HG03064 (cell line): ENCODE results near the gene PAK2.
"Not testable (repeated sequence)": the region's sequence is repeated elsewhere in the genome, so short reads cannot be mapped to it uniquely, and the experiment has no call there.

Experiments used
- ATAC-seq: cut with Tn5 transposase; IDR thresholded peaks from one replicate; pipeline ENCODE4 v1.9.1; 2021; ENCODE audit warnings: low read depth; ENCODE audit not compliant: unreplicated experiment

Gene PAK2

GRCh38 chr3:196777836-196778235 lies 38.2 kb downstream of the PAK2 start:
- ATAC-seq = no peak

GRCh38 chr3:196778755-196779154 lies 39.1 kb downstream of the PAK2 start:
- no peak for ATAC-seq

DNA sequence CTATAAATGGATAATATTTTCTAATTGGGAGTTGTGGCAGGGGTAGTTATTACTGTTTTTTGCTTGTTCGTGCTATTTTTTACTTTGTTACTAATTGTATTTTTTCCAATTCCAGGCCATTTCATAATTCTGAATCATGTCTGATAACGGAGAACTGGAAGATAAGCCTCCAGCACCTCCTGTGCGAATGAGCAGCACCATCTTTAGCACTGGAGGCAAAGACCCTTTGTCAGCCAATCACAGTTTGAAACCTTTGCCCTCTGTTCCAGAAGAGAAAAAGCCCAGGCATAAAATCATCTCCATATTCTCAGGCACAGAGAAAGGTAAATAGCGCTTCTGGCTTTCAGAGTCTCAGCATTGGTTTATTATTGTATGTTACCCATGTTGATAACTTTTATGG lies 42.9 kb downstream of the PAK2 start:
- no peak for ATAC-seq

- ATAC-seq = no peak
Observed at GRCh38 chr3:196788528-196788927, 48.9 kb downstream of the PAK2 start.

DNA sequence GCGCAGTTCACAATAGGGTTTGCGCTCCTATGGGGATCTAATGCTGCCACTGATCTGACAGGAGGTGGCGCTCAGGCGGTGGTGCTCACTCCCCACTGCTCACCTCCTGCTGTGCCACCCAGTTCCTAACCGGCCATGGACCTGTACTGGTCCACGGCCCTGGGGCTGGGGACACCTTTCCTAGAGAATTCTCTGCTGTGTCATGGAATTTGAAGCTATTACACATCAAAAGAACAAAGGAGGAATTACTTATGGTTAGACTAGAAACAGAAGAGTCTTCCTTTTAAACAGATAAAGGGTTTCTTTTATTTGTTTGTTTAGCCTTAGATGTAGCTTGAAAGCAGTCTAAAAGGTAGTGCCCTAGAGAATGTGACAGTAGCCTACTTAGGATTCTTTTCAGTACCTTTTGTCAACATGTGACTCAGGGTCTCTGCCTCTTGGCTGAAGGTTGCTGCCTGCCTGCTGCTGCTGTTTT lies 50.3 kb downstream of the PAK2 start:
- ATAC-seq = no peak

DNA sequence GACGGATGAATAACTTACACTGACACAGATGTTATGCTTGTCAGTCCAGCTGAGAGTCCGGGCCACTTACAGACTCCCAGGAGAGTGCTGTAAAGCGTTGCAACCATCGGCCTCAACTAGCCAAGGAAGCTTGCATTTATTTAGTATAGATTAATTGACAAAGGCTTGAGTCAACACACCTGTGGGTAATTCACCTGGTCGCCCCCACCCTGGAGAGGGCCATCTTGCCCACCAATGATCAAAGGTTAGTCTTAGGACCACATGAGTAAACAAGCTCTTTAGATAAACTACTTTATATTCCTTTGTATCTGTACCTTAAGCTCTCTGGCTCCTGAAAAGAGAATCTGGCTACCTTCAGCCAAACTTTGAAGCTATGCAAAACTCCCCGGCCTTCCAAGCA lies 51.0 kb downstream of the PAK2 start:
- no peak for ATAC-seq

DNA sequence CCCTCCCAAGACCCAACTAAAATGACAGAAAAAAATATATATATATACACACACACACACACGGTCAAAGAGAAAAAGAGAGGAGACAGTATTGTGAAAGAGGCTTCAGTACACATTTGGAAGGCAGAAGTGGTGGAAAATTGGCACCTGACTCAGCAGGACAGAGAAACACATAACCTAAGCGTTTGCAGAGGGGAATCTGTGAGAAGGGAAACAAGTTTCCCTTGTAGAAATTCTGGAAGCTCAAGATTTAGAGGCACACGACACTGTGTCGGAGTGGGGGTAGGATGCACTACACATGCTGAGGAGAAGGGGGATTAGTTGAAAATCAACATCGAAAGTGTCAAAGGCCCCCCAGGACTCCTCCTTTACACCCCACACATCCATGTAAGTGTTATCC lies 53.1 kb downstream of the PAK2 start:
- ATAC-seq = no peak

- ATAC-seq = no peak
Observed at GRCh38 chr3:196793246-196793645, 53.6 kb downstream of the PAK2 start.

DNA sequence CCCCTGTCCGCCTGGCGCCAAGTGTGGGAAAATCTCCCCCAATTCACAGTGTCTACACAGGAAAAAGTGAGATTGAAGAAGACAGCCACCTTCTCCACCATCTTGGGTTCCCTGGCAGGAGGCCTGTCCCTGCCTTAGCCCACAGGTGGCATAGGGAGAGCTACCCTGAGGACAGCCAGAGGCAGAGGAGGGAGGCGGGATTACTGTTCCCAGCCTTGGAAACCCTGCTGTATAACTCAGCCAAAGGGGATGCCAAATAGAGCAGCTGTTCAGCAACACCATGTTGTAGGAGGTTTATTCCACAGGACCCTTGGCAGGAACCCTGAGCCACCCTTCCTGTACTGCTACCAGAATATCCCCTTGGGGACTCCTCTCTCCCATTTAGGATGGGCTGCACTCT lies 54.8 kb downstream of the PAK2 start:
- ATAC-seq = no peak

GRCh38 chr3:196796317-196796716 lies 56.7 kb downstream of the PAK2 start:
- ATAC-seq = no peak

DNA sequence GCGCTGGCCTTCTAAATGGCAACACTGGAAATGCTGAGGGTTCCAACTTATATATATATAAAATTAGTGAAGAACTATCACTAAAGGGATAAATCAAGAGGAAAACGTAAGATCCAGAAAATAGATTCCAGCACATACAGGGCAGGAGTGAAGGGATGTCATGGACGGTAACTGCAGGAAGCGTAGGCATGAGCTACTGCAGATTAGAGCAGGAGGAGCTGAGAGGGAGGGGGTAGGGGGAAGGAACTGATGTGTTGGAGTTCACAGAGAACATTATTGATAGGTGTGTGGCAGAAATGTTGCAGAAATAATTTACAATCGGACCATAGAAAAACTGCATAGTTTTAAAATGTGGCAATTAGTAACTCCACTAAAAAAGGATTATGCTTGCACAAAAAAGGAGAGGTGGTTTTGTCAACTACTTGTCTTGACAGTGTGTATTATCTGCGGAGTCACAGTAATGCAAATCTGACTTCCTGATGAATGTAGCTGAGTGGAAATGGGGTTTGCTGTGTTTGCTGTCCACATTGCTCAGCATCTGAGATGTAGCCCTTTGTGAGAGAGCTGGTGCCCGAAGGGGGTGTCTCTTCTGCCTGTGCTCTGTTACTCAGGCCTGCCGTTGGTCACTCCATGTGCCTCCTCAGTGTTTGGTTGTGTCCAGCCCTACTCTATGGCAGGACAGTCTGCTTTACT lies 61.2 kb downstream of the PAK2 start:
- no peak for ATAC-seq

- ATAC-seq = no peak
Observed at GRCh38 chr3:196803891-196804468, 64.3 kb downstream of the PAK2 start.

DNA sequence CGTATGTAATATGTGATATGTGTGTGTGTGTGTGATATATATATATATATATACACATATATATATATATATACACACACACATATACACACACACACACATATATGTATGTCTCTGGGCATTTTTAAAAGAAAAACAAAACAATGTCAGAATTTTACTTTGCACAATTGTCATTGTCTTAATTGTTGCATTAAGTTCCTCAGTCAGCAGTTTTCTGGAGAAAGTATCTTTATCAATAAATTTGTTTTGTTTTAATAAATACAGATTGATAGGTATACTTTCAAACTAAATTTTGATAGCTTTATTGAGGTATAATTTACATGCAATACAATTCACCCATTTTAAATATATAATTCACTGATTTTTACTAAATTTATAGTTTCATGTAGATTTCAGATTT lies 65.1 kb downstream of the PAK2 start:
- ATAC-seq = no peak

- ATAC-seq = no peak
Observed at GRCh38 chr3:196810963-196811581, 71.4 kb downstream of the PAK2 start.

DNA sequence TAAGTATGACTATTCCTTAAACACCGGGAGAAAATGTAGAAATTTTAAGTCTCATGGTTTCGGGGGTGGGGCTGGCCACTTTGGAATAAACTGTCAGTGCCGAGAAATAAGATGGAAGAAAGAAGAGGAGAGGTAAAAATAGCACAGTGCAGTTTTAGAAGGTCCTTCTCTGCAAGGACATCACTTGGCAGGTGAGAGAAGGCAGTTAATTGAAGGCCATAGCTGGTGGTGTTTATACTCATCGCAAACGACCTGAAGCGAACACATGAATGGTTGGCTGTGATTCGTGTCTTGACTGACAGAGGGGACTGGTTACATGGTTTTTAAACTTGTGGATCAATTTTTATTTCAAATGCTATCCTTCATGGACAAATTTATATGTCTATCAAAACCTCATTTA lies 73.2 kb downstream of the PAK2 start:
- no peak for ATAC-seq

GRCh38 chr3:196813903-196814302 lies 74.2 kb downstream of the PAK2 start:
- ATAC-seq = no peak

DNA sequence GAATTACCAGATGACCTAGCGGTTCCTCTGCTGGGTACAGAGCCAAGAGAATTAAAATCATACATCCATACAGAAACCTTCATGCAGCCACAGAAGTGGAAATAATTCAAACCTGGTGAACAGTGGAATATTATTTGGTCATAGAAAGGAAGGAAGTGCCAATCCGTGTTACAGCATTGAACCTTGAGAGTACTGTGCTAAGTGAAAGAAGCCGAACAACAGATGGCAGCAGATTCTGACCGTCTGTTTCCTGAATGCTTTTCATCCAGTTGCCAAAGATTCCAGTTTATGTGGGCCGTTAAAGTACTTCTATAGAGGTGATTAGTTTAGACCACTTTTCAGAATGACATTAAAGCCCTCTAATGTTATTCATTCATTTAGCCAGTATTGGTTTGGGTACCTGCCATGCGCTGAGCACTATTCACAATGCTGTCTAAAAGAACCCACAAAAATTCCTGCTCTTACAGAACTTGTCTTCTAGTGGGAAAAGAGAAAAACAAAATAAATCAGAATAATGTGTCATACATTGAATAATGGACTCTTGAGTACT lies 82.2 kb downstream of the PAK2 start:
- no peak for ATAC-seq

DNA sequence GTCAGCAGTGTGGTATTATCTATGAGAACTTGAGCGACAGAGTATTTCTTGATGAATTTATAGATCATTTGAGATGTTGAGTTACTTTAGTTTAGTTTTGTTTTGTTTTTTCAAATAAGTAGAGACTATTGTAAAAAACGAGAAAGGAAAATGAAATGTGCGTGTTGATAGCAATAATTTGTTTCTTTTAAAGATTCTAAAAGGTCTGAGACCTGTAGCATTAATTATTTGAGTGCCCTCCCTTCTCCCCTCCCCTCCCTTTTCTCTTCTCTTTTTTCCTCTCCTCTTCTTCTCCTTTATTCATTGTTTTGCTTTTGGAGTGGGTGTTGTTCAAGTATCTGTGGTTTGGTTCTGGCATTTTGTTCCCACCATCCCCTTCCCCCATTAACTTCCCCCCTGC lies 90.0 kb downstream of the PAK2 start:
- not testable (repeated sequence) for ATAC-seq

DNA sequence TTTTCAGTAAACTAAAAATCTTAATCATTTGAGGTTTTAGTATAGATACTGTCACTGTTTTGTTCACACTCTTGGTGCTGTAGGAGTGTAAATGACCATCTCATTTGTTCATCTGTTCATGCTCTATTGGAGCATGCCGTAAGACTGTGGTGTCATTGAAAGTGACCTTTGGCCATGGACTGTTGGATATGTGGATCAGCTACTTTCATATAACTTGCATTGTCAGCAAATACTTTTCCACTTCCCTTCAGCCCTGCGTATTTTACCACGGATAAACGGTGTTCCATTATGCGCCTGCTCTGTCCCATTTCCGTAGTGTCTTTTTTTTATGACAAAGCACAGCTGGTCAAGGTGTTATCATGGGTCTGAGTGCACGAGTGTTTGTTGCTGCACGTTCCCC lies 95.4 kb downstream of the PAK2 start:
- no peak for ATAC-seq

DNA sequence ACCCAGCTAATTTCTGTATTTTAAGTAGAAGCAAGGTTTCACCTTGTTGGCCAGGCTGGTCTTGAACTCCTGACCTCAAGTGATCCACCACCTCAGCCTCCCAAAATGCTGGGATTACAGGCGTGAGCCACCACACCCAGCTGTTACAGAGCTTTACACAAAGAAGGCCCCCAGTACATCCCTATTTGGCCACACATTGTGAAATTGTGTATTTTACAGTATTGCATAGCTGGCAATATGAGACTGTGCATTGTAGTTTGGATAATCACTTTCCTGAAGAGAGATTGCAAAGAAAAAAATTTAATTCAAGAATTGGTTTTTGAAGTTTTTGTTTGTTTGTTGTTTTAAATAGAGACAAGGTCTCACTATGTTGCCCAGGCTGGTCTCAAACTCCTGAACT lies 97.0 kb downstream of the PAK2 start:
- ATAC-seq = not testable (repeated sequence)

- no peak for ATAC-seq
Observed at GRCh38 chr3:196837819-196838420, 98.3 kb downstream of the PAK2 start.
